Measurements from ENCODE around the gene MAGEB17. TPM values are rescaled to one million over a fixed set of nuclear protein-coding genes. Genes with fewer than 3 reads are reported as not detected.
"Not testable (repeated sequence)": the region's sequence is repeated elsewhere in the genome, so short reads cannot be mapped to it uniquely, and the experiment has no call there.

Gene MAGEB17
- total RNA-seq, 2 experiments from 2014 or later, result not detected

DNA sequence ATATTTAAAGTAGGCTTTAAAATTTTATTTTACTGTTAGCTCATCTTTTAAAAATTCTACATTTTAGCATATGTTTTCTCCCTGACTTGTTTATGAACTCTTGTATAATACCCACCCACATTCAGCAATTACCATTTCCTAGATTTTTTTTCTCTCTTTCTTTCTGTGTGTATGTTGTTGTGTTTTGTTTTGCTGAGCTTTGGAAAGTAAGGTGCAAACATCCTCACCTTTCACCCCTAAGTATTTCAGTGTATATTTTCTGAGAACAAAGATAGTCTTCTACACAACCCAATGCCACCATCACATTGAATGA is 25.1 kb upstream of the MAGEB17 start:
- Mint-ChIP-seq H3K4me1 (peaks cover 8% of the 10 kb centered on the region), H3K36me3 (no peaks in the 10 kb centered on the region), H3K27ac (no peak overlapping the region), H3K4me3 (no peak overlapping the region), H3K9me3 (peaks cover 2% of the 10 kb centered on the region), H3K27me3 (peaks cover 27% of the 10 kb centered on the region)
- no peak for DNase-seq

DNA sequence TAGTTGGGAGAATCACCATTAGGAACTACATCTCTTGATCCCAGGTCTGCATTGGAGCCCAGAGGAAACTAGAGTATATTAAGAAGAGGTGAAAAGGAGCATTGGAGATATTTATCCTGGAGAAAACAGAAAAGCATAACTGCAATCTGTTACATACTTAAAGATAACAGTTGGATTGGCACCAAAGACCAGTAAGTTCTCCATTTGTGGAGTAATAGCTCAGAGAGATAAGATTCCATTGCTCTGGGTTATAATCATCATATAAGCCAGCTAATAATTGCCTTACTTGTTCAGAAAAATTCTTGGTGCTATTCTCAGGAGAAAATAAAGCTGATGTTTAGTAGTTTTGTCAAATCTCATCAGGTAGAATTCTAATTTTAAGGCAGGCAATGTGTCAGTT is 23.3 kb upstream of the MAGEB17 start:
- Mint-ChIP-seq H3K27ac (no peak overlapping the region), H3K36me3 (no peaks in the 10 kb centered on the region), H3K9me3 (peaks cover 2% of the 10 kb centered on the region), H3K4me3 (no peak overlapping the region), H3K4me1 (peaks cover 8% of the 10 kb centered on the region), H3K27me3 (peaks cover 27% of the 10 kb centered on the region)
- no peak for DNase-seq

DNA sequence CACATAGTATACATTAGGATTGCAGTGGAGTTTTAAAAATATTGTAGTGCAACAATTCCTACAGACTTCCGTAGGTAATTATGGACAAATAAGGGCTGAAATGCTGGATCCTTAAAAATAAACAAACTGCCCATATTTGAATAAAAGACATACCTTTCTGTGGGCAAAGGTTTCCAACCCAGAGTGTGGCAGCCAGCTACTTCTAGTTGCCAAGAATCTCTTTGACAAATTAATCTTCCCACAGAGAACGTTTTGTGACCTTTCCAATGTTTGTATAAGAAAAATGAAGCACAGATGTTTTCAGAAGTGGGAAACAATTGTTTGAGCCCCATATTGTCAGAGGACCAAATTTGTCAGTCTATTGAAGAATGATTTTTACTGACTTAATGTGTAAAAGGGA is 22.9 kb upstream of the MAGEB17 start:
- H3K36me3 Mint-ChIP-seq, result no peaks in the 10 kb centered on the region
- H3K27ac Mint-ChIP-seq, result no peak overlapping the region
- peaks cover 2% of the 10 kb centered on the region for H3K9me3 Mint-ChIP-seq
- H3K27me3 Mint-ChIP-seq, result peaks cover 27% of the 10 kb centered on the region
- no peak for DNase-seq
- H3K4me1 Mint-ChIP-seq, result peaks cover 8% of the 10 kb centered on the region
- no peak overlapping the region for H3K4me3 Mint-ChIP-seq

DNA sequence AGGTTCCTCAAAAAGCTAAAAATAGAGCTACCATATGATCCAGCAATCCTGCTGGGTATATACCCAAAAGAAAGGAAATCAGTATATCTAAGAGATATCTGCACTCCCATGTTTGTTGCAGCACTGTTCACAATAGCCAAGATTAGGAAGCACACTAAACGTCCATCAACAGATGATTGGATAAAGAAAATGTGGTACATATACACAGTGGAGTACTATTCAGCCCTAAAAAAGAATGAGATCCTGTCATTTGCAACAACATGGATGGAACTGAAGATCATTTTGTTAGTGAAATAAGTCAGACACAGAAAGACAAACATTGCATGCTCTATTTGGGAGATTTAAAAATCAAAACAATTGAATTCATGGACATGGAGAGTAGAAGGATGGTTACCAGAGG is 22.2 kb upstream of the MAGEB17 start:
- H3K27me3 Mint-ChIP-seq, result peaks cover 24% of the 10 kb centered on the region
- not testable (repeated sequence) for H3K27ac Mint-ChIP-seq, H3K9me3 Mint-ChIP-seq, H3K4me3 Mint-ChIP-seq, H3K4me1 Mint-ChIP-seq, DNase-seq, H3K36me3 Mint-ChIP-seq

DNA sequence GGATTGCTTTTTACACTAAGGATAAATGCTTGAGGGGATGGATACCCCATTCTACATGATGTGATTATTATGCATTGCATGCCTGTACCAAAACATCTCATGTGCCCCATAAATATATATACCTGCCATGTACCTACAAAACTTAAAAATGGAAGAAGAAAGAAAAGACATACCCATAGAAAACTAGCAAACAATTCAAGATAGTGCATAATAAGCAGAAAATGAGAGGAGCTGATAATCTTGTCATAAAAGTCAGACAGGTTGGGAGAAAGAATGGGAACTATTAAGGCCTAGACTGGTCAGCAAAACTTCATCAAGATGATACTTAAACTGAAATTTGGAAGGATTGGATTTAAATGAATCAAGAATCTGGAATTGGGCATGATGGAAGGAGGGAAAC is 21.6 kb upstream of the MAGEB17 start:
- no peak overlapping the region for H3K27ac Mint-ChIP-seq
- DNase-seq, result no peak
- H3K36me3 Mint-ChIP-seq, result no peaks in the 10 kb centered on the region
- no peak overlapping the region for H3K4me3 Mint-ChIP-seq
- peaks cover 24% of the 10 kb centered on the region for H3K27me3 Mint-ChIP-seq
- peaks cover 4% of the 10 kb centered on the region for H3K4me1 Mint-ChIP-seq
- H3K9me3 Mint-ChIP-seq, result peaks cover 2% of the 10 kb centered on the region

DNA sequence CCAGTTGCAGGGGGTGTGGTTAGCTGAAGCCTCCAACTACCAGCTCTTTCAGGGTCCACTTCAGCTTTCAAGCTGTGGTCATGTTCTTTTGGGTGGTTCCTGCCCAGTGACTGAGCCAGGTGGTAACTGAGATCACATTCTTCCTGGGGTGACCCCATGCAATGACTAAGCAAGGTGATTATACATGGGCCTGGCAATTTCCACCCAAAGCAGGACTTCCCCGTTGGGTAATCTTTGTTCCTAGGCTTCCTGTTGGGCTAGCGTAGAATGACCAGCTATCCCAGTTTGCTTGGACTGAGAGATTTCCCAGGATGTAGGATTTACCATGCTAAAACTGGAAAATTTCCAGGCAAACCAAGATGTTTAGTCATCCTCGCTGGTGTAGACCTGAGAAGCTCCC is 18.4 kb upstream of the MAGEB17 start:
- peaks cover 13% of the 10 kb centered on the region for H3K27me3 Mint-ChIP-seq

DNA sequence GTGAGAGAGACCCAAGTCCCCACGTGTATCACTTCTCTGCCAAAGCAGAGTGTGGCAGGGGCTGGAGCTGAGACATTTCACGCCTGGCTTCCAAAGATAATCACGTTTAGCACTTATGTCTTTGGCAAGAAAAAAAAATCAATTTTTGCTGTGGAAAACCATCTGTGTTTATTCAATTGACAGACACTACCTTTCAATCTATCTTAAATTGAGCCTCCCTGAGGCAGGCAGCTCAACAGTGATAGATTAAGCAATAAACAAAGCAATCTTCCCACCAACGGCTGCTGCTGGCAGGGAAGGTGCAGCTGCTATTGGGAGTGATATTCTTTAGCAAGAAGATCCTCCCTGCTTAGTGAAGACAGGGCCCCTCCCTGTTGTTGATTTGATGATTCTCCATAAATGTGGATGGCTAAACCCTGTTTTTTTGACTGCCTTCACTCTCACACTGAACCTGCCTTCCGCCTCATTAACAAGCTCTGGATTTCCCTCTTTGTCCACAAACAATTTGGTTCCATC is 11.6 kb upstream of the MAGEB17 start:
- Mint-ChIP-seq H3K27ac (no peak overlapping the region), H3K9me3 (no peaks in the 10 kb centered on the region), H3K27me3 (no peaks in the 10 kb centered on the region), H3K36me3 (no peaks in the 10 kb centered on the region), H3K4me1 (no peaks in the 10 kb centered on the region), H3K4me3 (no peak overlapping the region)
- DNase-seq, result no peak

More for the DNA sequence above, 18.4 kb upstream of the MAGEB17 start:
- Mint-ChIP-seq H3K4me1 (no peaks in the 10 kb centered on the region), H3K9me3 (peaks cover 2% of the 10 kb centered on the region), H3K27ac (no peak overlapping the region), H3K4me3 (no peak overlapping the region), H3K36me3 (no peaks in the 10 kb centered on the region)
- DNase-seq, result no peak

DNA sequence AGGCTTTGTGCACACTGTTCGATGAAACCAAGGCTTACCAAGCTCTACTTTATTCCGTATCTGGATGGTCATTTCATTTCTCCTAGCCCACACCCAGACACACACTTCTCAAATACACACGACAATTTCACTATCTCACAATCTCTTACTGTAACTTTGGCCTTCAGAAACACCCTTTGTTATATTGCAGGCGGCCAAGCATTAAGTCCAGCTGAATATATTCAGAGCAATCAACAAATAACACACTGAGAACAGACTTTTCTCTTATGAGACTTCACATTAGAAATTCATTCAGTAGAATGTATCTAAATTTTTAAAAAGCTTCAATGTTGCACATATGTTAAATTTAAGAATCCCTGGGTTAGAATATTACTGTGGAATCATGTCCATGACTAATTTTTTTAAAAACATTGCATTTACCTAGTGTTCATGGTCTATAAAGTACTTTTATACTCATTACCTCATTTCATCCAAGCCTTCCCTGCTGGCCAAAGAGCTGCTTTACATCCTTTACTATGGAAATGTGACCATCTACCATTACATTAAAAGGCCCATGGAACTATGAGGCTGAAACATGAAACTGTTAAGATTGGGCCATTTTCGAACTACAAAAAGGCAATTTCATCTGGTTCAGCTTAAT is 10.5 kb upstream of the MAGEB17 start:
- Mint-ChIP-seq H3K27me3 (no peaks in the 10 kb centered on the region), H3K27ac (no peak overlapping the region), H3K4me3 (no peak overlapping the region), H3K36me3 (no peaks in the 10 kb centered on the region), H3K9me3 (no peaks in the 10 kb centered on the region), H3K4me1 (no peaks in the 10 kb centered on the region)
- no peak for DNase-seq

DNA sequence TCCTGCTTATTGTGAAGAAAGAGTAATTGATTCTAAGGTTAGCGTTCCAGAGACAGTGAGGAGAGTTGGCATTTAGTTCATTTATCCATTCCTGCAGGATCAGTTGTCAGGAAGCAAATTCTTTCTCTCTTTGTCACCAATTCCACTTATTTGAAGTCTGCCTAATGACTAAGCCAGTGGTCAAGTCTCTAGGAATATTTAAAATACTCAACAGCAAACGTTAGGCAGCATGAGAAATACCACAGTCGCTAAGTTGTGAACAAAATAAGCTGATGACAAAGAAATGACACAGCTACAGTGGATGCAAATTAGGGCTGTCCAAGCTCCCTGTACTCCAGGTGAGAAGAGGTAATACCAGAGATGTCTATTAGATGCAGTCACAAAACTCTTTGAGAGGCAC is 6.6 kb upstream of the MAGEB17 start:
- DNase-seq, result no peak
- no peaks in the 10 kb centered on the region for H3K9me3 Mint-ChIP-seq
- no peaks in the 10 kb centered on the region for H3K4me1 Mint-ChIP-seq
- H3K4me3 Mint-ChIP-seq, result no peak overlapping the region
- H3K27ac Mint-ChIP-seq, result no peak overlapping the region
- no peaks in the 10 kb centered on the region for H3K36me3 Mint-ChIP-seq
- no peaks in the 10 kb centered on the region for H3K27me3 Mint-ChIP-seq

DNA sequence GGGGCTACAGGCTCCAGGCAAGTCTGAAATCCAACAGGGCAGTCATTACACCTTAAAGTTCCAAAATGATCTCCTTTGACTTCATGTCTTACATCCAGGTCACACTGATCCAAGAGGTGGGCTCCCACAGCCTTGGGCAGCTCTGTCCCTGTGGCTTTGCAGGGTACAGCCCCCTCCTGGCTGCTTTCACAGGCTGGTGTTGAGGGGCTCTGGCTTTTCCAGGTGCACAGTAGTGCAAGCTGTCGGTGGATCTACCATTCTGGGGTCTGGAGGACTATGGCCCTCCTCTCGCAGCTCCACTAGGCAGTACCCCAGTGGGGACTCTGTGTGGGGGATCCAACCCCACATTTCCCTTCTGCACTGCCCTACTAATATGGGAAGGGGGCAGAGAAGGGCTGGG is 6.1 kb upstream of the MAGEB17 start:
- H3K4me3 Mint-ChIP-seq, DNase-seq, H3K4me1 Mint-ChIP-seq, H3K27ac Mint-ChIP-seq, H3K9me3 Mint-ChIP-seq, H3K36me3 Mint-ChIP-seq, H3K27me3 Mint-ChIP-seq: not testable (repeated sequence)

DNA sequence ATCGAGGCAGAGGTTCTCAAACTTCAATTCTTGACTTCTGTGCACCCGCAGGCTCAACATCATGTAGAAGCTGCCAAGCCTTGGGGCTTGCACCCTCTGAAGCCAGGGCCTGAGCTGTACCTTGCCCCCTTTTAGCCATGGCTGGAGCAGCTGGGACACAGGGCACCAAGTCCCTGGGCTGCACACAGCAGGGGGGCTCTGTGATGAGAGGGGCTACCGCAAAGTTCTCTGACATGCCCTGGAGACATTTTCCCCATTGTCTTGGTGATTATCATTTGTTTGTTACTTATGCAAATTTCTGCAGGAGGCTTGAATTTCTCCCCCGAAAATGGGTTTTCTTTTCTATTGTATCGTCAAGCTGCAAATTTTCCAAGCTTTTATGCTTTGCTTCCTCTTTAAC is 4.9 kb upstream of the MAGEB17 start:
- Mint-ChIP-seq H3K4me3 (no peak overlapping the region), H3K27me3 (no peaks in the 10 kb centered on the region), H3K36me3 (no peaks in the 10 kb centered on the region), H3K4me1 (no peaks in the 10 kb centered on the region), H3K9me3 (no peaks in the 10 kb centered on the region), H3K27ac (no peak overlapping the region)
- DNase-seq, result no peak

DNA sequence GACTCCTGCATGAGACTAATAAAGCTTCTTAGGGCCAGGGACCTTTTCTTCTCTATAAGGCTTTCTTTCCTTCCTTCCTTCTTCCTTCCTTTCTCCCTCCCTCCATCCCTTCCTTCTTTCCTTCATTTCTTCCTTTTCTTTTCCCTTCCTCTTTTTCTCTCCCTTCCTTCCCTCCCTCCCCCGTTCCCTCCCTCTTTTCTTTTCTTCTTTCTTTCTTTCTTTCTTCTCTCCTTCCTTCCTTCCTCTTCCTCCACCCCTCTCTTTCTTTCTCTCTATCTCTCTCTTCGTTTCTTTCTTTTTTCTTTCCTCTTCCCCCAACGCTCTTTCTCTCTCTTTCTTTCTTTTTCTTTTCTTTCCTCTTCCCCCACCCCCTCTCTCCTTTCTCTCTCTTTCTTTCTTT is 2.5 kb upstream of the MAGEB17 start:
- Mint-ChIP-seq H3K4me3 (no peak overlapping the region), H3K27me3 (no peaks in the 10 kb centered on the region), H3K36me3 (no peaks in the 10 kb centered on the region), H3K9me3 (no peaks in the 10 kb centered on the region), H3K4me1 (no peaks in the 10 kb centered on the region), H3K27ac (no peak overlapping the region)
- DNase-seq, result no peak

DNA sequence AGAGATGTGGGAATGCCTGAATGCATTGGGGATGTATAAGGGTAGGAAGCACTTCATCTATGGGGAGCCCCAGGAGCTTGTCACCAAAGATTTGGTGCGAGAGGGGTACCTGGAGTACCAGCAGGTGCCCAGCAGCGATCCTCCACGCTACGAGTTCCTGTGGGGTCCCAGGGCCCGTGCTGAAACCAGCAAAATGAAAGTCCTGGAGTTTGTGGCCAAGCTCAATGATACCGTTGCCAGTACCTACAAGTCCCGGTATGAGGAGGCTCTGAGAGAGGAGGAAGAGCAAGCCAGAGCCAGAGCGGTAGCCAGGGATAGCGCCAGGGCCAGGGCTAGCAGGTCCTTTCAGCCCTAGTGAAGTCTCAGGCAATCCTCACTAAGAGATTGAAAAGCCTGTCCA is 3.8 kb downstream of the MAGEB17 start:
- no peaks in the 10 kb centered on the region for H3K27me3 Mint-ChIP-seq
- no peak for DNase-seq
- no peak overlapping the region for H3K27ac Mint-ChIP-seq
- no peaks in the 10 kb centered on the region for H3K4me1 Mint-ChIP-seq
- H3K9me3 Mint-ChIP-seq, result no peaks in the 10 kb centered on the region
- H3K4me3 Mint-ChIP-seq, result no peak overlapping the region
- H3K36me3 Mint-ChIP-seq, result no peaks in the 10 kb centered on the region

DNA sequence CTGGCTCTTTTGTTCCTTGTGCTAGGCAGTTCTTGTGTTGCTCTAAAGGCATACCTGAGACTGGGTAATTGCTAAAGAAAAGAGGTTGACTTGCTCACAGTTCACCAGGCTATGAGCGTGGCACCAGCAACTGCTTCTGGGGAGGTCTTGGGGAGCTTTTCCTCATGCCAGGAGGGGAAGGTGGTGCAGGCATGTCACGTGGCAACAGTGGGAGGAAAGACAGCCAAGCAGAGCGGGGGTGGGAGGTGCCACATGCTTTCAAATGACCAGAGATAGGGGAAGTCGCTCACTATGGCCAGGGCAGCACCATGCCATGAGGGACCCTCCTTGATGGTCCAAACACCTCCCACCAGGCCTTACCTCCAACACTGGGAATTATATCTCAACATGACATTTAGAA is 4.7 kb downstream of the MAGEB17 start:
- Mint-ChIP-seq H3K4me3 (no peak overlapping the region), H3K9me3 (no peaks in the 10 kb centered on the region), H3K27ac (no peak overlapping the region), H3K27me3 (no peaks in the 10 kb centered on the region), H3K36me3 (no peaks in the 10 kb centered on the region), H3K4me1 (no peaks in the 10 kb centered on the region)
- DNase-seq, result no peak

DNA sequence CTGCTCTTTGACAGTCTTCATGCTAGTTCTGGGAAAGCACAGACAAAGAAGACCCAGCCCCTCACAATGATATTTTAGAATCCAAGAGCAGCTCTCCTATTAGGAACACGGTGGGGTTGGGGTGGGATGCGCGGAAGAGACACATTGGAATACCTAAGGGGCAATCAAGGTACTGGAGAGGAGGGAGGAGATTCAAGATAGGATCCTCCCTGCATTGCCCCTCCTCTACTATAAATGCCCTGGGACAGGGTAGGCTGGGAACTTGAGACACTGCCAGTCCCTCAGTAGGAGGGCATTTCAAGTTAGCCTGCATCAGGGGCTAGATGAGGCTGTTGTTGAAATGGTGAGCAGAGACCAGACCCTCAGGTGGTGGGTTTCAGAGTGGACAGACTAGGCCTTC is 5.1 kb downstream of the MAGEB17 start:
- Mint-ChIP-seq H3K9me3 (no peaks in the 10 kb centered on the region), H3K4me1 (no peaks in the 10 kb centered on the region), H3K36me3 (no peaks in the 10 kb centered on the region), H3K27me3 (no peaks in the 10 kb centered on the region), H3K4me3 (no peak overlapping the region), H3K27ac (no peak overlapping the region)
- no peak for DNase-seq

DNA sequence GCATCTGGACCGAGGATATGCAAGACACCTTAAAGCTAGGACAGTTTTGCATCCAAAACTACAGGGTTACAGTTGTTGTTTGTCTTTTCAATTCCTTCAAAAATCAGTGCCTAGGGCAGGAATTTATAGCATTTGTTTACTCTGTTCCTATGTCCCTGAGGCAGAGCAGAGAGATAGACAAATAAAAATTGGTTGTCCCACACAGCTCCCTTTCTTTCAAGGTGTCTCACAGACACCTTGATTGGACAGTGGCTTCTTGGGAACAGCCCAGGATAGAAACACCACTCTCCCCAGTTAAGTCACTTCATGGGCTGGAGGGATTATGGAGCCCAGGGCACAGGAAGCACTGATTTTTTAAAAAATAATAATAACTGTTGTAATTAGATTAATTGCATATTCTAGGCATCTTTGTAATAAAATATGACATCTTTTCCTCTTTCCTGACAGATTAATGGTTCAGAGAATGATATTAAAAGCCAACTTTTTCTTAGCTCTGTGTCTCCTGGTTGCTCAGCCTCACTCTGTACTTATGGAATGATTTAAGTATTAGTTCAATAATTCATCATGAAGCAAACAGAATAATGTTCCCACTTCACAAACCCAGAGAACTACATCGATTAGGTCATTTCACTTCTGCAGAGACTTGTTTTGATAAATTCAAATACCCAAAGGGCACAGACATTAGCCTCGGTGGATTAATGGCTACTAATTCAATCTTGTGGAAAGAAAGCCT is 8.2 kb downstream of the MAGEB17 start:
- H3K36me3 Mint-ChIP-seq, result no peaks in the 10 kb centered on the region
- H3K4me3 Mint-ChIP-seq, result no peak overlapping the region
- H3K4me1 Mint-ChIP-seq, result no peaks in the 10 kb centered on the region
- no peak overlapping the region for H3K27ac Mint-ChIP-seq
- H3K27me3 Mint-ChIP-seq, result no peaks in the 10 kb centered on the region
- DNase-seq, result no peak
- no peaks in the 10 kb centered on the region for H3K9me3 Mint-ChIP-seq
